SU-DHL-6 (cell line): ENCODE data around the gene NCBP1.

Experiments used
- CTCF ChIP-seq: fragments of 200-600 bp; sonication (generic); IDR thresholded peaks from one replicate; pipeline ENCODE4 v1.5.1; 2017; ENCODE audit warnings: antibody characterized with exemption, mild to moderate bottlenecking, low read length, moderate library complexity; ENCODE audit not compliant: insufficient read depth, poor library complexity, severe bottlenecking
- EZH2phosphoT487 ChIP-seq: fragments of 200-600 bp; sonication (generic), shearing (Covaris generic); conservative IDR thresholded peaks from 2 replicates; pipeline ENCODE4 v1.6.1; 2018; ENCODE audit warnings: mild to moderate bottlenecking, antibody characterized with exemption, low read length, moderate library complexity, mixed read lengths

DNA sequence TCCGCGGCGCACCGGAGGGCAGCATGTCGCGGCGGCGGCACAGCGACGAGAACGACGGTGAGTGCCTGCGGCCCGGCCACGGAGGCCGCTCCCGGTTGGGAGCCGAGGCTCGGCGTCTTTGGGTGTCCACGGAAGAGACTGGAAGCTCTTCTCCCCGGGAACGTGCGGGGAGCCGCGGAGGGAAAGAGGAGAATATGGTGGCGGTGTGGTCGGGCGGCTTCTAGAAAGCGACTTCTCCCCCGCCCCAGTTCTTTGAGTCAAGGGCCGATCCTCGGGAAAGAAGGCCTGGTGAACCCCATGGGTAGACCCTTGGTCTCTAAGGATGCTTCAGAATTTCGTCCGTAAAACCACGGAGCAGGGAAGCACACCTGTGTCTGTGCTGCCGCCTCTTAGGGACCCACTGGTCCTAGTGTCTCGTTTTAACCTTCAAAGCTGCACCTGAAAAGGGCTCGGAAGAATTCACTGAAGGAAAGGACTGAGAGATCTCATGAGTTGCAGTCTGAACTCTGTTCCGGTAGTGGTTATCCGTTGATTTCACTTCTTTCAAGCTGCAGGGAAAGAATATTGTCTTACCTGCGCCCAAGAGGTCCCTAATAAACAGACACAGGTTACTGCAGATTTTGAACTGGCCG lies 354 bp downstream of the NCBP1 start:
- TF ChIP-seq CTCF: no peak
- no peak for TF ChIP-seq EZH2phosphoT487
